PC-9 (cell line): ENCODE data around the gene TMCC1. TPM values are rescaled to one million over a fixed set of nuclear protein-coding genes. Genes with fewer than 3 reads are reported as not detected.

Experiments
- BruUV-seq: library from RNA; stranded (reverse); fragments of 400-500 nt; replicated peaks from 2 replicates; lab custom pipeline; 2021; lab: Mats Ljungman, UMichigan
- CTCF ChIA-PET: fragments of 300-600 bp; sonication (Branson Sonifier 250); formaldehyde crosslinking; loops from one replicate; lab custom pipeline; 2022; ENCODE audit warnings: antibody characterized with exemption; lab: Charles Lee
- POLR2A ChIA-PET: fragments of 300-600 bp; sonication (Branson Sonifier 250); formaldehyde crosslinking; loops from one replicate; lab custom pipeline; 2022; ENCODE audit warnings: antibody characterized with exemption; ENCODE audit not compliant: unreplicated experiment; lab: Charles Lee
- DNase-seq, 2 experiments: peaks; one replicate each; pipeline versions ENCODE4 v3.0.0 to v3.0.0-alpha.2; 2015 to 2022; ENCODE audit warnings: mixed read lengths in 1 of 2
- H2AFZ ChIP-seq: fragments of 200-600 bp; sonication (generic); 2 replicates; pipeline ENCODE4 v1.8.1; 2017; ENCODE audit warnings: antibody characterized with exemption
- H3F3A ChIP-seq: fragments of 200-600 bp; sonication (generic); 2 replicates; pipeline ENCODE4 v1.8.1; 2017; ENCODE audit warnings: antibody characterized with exemption, mild to moderate bottlenecking, low read depth; ENCODE audit not compliant: insufficient read depth
- H3K27ac ChIP-seq: fragments of 200-600 bp; sonication (generic); 2 replicates; pipeline ENCODE4 v1.6.1; 2016; ENCODE audit warnings: mixed run types
- H3K27me3 ChIP-seq: fragments of 200-600 bp; sonication (generic); 2 replicates; pipeline ENCODE4 v1.6.1; 2016; ENCODE audit warnings: low read depth, mixed run types; ENCODE audit not compliant: insufficient read depth
- H3K36me3 ChIP-seq: fragments of 200-600 bp; sonication (generic); 2 replicates; pipeline ENCODE4 v1.6.1; 2016; ENCODE audit warnings: low read depth, mixed run types
- H3K4me1 ChIP-seq: fragments of 200-600 bp; sonication (generic); replicated peaks from 2 replicates; pipeline ENCODE4 v1.6.1; 2016; ENCODE audit warnings: mixed run types; ENCODE audit not compliant: insufficient read depth
- H3K4me2 ChIP-seq: fragments of 200-600 bp; sonication (generic); 2 replicates; pipeline ENCODE4 v1.6.1; 2017; ENCODE audit warnings: mixed run types
- H3K4me3 ChIP-seq: fragments of 200-600 bp; sonication (generic); 2 replicates; pipeline ENCODE4 v1.6.1; 2016; ENCODE audit warnings: mixed run types
- H3K79me2 ChIP-seq: fragments of 200-600 bp; sonication (generic); 2 replicates; pipeline ENCODE4 v1.6.1; 2017; ENCODE audit warnings: low read depth, mixed run types
- H3K9me2 ChIP-seq: fragments of 200-600 bp; sonication (generic); 2 replicates; pipeline ENCODE4 v1.8.1; 2017; ENCODE audit warnings: mild to moderate bottlenecking; ENCODE audit not compliant: insufficient read depth
- H3K9me3 ChIP-seq: fragments of 200-600 bp; sonication (generic); 2 replicates; pipeline ENCODE4 v1.8.1; 2016; ENCODE audit warnings: low read depth; ENCODE audit not compliant: insufficient read depth
- H4K20me1 ChIP-seq: fragments of 200-600 bp; sonication (generic); 2 replicates; pipeline ENCODE4 v1.8.1; 2017; ENCODE audit not compliant: insufficient read depth
- CTCF ChIP-seq: fragments of 200-600 bp; sonication (generic); conservative IDR thresholded peaks from 2 replicates; pipeline ENCODE4 v1.6.1; 2017; ENCODE audit warnings: mixed run types, antibody characterized with exemption, mild to moderate bottlenecking, moderate library complexity
- EZH2 ChIP-seq: fragments of 200-600 bp; sonication (generic); IDR thresholded peaks from 2 replicates; pipeline ENCODE4 v1.8.0; 2017; ENCODE audit warnings: antibody characterized with exemption, low read depth
- intact Hi-C: fragments of 100-400 bp; cut with micrococcal nuclease; formaldehyde crosslinking; loops from one replicate; pipeline ENCODE4 v1.10.0; 2022; ENCODE audit not compliant: unreplicated experiment
- total RNA-seq: library from RNA; stranded (reverse); gene quantifications from 2 replicates; pipeline ENCODE4 v1.2.3, GENCODE V29; 2021

TMCC1 gene
- total RNA-seq, 1 experiment from 2014 or later: 41.4 TPM

- ChIA-PET POLR2A (interaction anchor here (0.5 to 0.8 kb wide), 6 partner anchors 8 to 224 kb away, joined by 3 to 7 read pairs (median 5); no protein-coding TSS in a partner anchor), CTCF (interaction anchor here (0.6 to 1.2 kb wide), 4 partner anchors 10 to 282 kb away, joined by 3 to 7 read pairs (median 4); no protein-coding TSS in a partner anchor)
- H3K79me2 ChIP-seq: peaks cover 92% of the 10 kb centered on the region
- intact Hi-C loops: no loop called here
- H3K4me1 ChIP-seq: peaks cover 78% of the 10 kb centered on the region
- H3K27me3 ChIP-seq: no peaks in the 10 kb centered on the region
- no TSS peak for BruUV-seq
- H3K4me3 ChIP-seq: no peak overlapping the region; the same call in 1 of the 2 replicates
- no peaks in the 10 kb centered on the region for H3K9me2 ChIP-seq
- peak; percentile 37 to 92 for DNase-seq
- TF ChIP-seq EZH2: no peak
- TF ChIP-seq CTCF: no peak
- peaks cover 25% of the 10 kb centered on the region for H3K36me3 ChIP-seq
- peak overlapping the region; percentile 98 for H3K27ac ChIP-seq
- no peak overlapping the region for H2AFZ ChIP-seq
- peaks cover 66% of the 10 kb centered on the region for H3F3A ChIP-seq
- 0 out of 2 replicates have a peak, but pooled peaks cover 2% of the 10 kb centered on the region for H3K9me3 ChIP-seq
- H3K4me2 ChIP-seq: peak overlapping the region; percentile 74
- no peaks in the 10 kb centered on the region for H4K20me1 ChIP-seq
Observed at GRCh38 chr3:129665024-129665768, 228.3 kb downstream of the TMCC1 start.

- Histone ChIP-seq H3F3A (peaks cover 66% of the 10 kb centered on the region), H3K9me3 (0 out of 2 replicates have a peak, but pooled peaks cover 2% of the 10 kb centered on the region), H3K36me3 (peaks cover 29% of the 10 kb centered on the region; the same call in 1 of the 2 replicates), H2AFZ (no peak overlapping the region), H3K79me2 (peaks cover 92% of the 10 kb centered on the region), H3K4me3 (peak overlapping the region; percentile 27; the same call in 1 of the 2 replicates), H3K27ac (peak overlapping the region; percentile 98), H3K4me2 (peak overlapping the region; percentile 74), H3K9me2 (no peaks in the 10 kb centered on the region), H3K4me1 (peaks cover 89% of the 10 kb centered on the region), H3K27me3 (no peaks in the 10 kb centered on the region), H4K20me1 (no peaks in the 10 kb centered on the region)
- ChIA-PET POLR2A (interaction anchor here (0.5 to 2.0 kb wide), 5 partner anchors 9 to 131 kb away, joined by 3 to 9 read pairs (median 3); no protein-coding TSS in a partner anchor), CTCF (interaction anchor here (0.5 to 1.6 kb wide), 9 partner anchors 9 to 174 kb away, joined by 3 to 8 read pairs (median 3); no protein-coding TSS in a partner anchor)
- TF ChIP-seq EZH2: no peak
- DNase-seq: peak in 1 of 2 experiments; percentile 45
- BruUV-seq: no TSS peak
- intact Hi-C loops: loop anchor here (1.0 to 2.0 kb wide), 7 partner anchors 13 to 244 kb away; no protein-coding TSS in a partner anchor
Observed at GRCh38 chr3:129663930-129664646, 229.4 kb downstream of the TMCC1 start.

- peaks cover 29% of the 10 kb centered on the region; the same call in 1 of the 2 replicates for H3K36me3 ChIP-seq
- H4K20me1 ChIP-seq: no peaks in the 10 kb centered on the region
- H3K9me3 ChIP-seq: no peaks in the 10 kb centered on the region
- no peaks in the 10 kb centered on the region for H3K9me2 ChIP-seq
- peaks cover 93% of the 10 kb centered on the region for H3K4me1 ChIP-seq
- H3K27me3 ChIP-seq: no peaks in the 10 kb centered on the region
- DNase-seq: peak; percentile 91 to 100
- intact Hi-C loops: loop anchor here (1.0 to 2.0 kb wide), 7 partner anchors 12 to 245 kb away; no protein-coding TSS in a partner anchor
- peak overlapping the region; percentile 74 for H3K4me2 ChIP-seq
- CTCF ChIA-PET: interaction anchor here (0.6 to 1.6 kb wide), 7 partner anchors 10 to 173 kb away, joined by 3 to 8 read pairs (median 3); no protein-coding TSS in a partner anchor
- H2AFZ ChIP-seq: no peak overlapping the region
- no TSS peak for BruUV-seq
- POLR2A ChIA-PET: interaction anchor here (0.5 to 2.0 kb wide), 4 partner anchors 11 to 132 kb away, joined by 3 to 9 read pairs (median 6); no protein-coding TSS in a partner anchor
- peaks cover 92% of the 10 kb centered on the region for H3K79me2 ChIP-seq
- H3K4me3 ChIP-seq: no peak overlapping the region
- peaks cover 69% of the 10 kb centered on the region for H3F3A ChIP-seq
- TF ChIP-seq CTCF (no peak), EZH2 (no peak)
- H3K27ac ChIP-seq: peak overlapping the region; percentile 98
Observed at GRCh38 chr3:129663045-129663446, 230.5 kb downstream of the TMCC1 start.
